NOMO-1 treated with dmso at 0.1 percent for 144 hours (cell line): ENCODE results near the gene STAC3.
A peak's percentile ranks its signal among the peaks of the same experiment; 100 is the strongest.

Source experiments
- DNase-seq: peaks from one replicate; lab custom pipeline; 2025; ENCODE audit not compliant: unreplicated experiment; lab: John Stamatoyannopoulos, UW

The STAC3 gene

DNA sequence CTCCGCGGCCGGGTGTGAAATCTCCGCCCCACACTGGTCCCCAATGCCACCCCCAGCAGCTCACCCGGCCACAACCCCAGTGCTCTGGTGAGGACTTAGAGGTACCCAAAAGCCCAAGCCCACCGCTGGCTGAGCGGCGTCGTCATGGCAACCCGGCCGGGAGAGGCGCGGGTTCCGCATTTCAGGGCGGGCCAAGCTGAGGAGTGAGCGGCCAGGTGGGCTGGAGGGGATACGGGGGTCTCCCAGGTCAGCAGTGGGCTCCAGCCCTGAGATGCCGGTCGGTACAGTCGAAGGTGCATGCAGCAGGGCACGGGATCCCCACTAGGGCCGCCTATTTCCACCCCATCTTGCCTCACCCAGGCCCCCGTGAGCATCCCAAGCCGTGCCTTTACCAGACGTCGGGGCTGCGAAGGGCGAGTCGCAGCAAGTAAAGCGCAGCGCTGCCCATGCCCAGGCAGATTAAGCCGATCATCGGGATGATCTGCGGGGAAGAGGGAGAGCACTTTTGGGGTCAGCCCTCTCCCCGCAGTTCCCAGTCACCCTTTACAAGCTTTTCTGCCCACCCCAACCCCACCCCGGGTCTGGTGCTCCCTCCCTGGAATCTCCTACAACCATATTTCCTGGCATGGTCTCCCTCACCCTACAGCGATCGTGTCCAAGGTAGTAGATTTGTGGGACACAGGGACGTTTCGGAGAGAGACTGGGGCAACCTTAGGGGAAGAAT, 14.6 kb downstream of the STAC3 start:
- DNase-seq = no peak

GRCh38 chr12:57235728-57236131, 15.3 kb downstream of the STAC3 start:
- no peak for DNase-seq

DNA sequence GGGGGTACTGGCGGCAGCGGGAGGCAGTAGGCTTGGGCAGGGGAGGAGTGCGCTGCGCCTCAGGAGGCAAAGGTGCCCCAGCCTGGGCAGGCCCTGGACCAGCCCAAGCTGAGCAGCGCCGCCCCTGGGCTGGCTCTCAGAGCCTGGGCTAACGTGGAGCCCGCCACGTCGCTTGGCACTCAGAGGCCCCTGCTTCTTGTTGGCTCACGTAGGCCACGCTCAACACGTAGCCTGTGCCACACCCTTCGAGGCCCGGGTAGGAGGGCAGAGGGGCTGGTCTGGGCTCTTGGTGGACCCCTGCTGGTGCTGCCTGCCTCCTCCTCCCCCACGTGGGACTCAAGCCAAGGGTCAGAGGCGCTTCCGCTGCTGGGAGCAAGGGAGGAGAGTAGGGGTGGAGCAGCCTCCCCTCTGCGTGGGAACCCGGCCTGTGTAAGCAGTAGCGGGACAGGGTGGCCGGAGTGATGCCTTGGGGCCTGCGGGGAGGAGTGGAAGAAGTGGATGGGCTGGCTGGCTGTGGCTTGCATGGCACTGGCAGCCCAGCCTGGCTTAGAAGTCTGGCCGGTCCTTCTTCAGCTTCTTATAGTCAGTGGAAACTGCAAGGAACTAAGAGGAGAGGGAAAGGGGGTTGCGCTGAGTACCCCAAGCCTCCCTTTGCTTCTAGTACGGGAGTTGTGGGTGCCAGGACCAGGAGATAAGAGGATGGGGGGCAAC, 15.8 kb downstream of the STAC3 start:
- no peak for DNase-seq

GRCh38 chr12:57234571-57235016, 16.4 kb downstream of the STAC3 start:
- no peak for DNase-seq

DNA sequence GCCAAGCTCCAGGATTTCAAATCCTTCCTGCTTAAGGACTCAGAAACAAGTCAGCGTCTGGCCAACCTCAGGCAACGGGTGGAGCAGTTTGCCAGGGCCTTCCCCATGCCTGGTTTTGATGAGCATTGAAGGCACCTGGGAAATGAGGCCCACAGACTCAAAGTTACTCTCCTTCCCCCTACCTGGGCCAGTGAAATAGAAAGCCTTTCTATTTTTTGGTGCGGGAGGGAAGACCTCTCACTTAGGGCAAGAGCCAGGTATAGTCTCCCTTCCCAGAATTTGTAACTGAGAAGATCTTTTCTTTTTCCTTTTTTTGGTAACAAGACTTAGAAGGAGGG, 16.8 kb downstream of the STAC3 start:
- no peak for DNase-seq

GRCh38 chr12:57233357-57234232, 17.4 kb downstream of the STAC3 start:
- no peak for DNase-seq

- no peak for DNase-seq
Observed at GRCh38 chr12:57232156-57232756, 18.7 kb downstream of the STAC3 start.

DNA sequence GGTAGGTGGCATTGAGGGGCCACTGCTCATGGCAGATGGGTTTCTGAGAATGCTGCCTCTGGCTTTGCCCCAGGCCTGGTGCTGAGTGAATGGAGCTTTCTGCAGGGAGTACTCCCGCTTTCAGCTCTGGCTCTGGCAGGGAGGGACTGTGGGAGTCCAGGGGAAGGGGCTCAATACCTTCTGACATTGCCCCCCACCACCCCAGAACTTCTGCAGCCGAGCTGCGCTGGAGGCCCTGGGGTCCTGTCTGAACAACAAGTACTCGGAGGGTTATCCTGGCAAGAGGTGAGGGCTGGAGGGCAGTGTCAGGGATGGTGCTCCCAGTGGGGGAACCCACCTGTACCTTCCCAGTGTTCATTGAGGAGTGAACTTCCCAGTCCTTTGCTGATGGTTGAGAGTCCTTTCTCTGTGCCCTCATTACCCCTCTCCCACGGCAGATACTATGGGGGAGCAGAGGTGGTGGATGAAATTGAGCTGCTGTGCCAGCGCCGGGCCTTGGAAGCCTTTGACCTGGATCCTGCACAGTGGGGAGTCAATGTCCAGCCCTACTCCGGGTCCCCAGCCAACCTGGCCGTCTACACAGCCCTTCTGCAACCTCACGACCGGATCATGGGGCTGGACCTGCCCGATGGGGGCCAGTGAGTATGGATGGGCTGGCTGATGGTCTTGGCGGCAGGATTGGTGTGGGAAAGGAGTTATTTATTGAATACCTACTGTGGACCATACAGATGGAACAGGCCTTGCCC, 19.5 kb downstream of the STAC3 start:
- DNase-seq = no peak

GRCh38 chr12:57230381-57231155, 20.4 kb downstream of the STAC3 start:
- DNase-seq = no peak

GRCh38 chr12:57229634-57230380, 21.2 kb downstream of the STAC3 start, which contains the start of gene SHMT2:
SHMT2 (plus strand) TSS chr12:57229711; CDS start chr12:57229779, 68 bp downstream.
- peak; percentile 91 for DNase-seq

DNA sequence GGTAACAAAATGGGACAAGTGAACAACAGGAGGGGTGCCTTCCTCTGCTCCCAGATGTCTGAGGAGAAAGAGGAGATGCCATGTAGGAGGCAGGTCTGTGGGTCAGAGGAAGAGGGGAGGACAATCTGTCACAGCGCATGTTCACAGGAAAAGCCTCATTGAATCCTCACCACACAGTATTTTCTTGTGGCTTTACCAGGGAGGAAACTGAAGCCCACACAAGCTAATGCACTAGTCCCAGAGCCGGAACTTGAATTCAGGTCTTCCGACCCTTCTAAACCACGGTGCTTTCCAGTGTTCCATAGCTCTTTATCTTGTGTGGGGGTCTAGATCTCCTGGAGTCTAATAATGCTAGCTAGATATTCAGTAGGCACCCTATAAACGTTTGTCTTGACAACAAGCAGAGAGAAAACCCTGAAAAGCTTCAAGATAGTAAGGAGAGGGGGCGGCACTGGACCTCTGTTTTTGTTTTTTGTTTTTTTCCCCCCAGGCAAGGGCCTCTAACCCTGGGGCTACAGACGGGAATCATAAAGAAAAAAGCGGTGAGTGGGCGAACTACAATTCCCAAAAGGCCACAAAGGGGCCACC, 21.8 kb downstream of the STAC3 start:
- no peak for DNase-seq

- no peak for DNase-seq
Observed at GRCh38 chr12:57227315-57228115, 23.5 kb downstream of the STAC3 start.

GRCh38 chr12:57226588-57227314, 24.2 kb downstream of the STAC3 start:
- no peak for DNase-seq

DNA sequence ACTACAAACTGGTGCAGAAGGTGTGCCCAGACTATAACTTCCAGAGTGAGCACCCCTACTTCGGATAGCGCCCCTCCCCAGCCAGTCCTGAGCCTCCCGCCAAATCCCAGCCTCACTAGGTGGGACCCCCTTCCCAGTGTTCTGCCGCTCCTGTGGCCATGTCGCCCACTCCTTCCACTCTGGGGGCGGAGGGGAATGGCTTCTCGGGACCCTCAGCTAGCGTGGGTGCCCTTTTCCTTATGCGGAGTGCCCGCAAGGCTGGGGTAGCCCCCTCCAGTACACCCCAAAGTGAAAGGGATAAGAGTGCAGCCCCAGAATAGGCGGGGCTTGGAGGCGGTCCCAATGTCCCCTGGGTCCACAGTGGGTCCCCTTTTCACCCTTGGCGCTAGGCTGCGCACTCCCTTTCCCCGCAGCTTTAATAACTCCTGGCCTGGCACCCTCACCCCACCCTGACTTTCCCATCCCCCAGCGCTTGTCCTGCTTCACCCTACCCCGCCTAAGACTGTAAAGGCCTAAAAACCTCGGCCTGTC, 25.2 kb downstream of the STAC3 start:
- no peak for DNase-seq

GRCh38 chr12:57224973-57225679, 25.9 kb downstream of the STAC3 start:
- peak; percentile 47 for DNase-seq

DNA sequence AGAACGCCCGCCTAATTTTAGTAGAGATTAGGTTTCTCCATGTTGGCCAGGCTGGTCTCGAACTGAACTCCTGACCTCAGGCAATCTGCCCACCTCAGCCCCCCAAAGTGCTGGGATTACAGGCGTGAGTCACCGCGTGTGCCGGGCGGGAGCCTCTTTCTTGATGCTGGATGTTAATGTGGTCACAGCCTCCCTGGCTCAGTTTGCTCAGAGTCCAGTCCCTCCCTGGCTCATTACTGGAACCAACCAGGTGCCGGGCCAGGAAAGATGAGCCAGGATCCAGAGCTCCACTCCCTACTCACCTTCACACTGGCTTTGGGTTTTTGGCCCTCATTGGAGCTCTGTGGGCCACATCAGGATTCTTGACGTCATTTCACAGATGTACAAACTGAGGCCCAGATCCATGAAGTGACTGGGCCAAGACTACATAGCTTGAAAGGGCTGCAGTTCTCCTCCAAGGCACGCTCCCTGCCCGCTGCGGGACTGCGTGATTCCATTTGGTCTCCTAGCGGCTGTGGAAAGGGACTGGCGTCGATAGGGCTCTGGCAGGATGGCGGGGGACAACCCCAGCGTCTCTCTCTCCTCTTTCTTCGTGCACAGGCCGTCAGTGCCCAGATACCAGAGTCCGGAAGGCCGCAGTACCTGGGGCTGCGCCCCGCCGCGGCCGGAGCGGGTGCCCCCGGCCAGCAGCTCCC, 26.6 kb downstream of the STAC3 start:
- DNase-seq = no peak
